GM04503 (cell line): Measurements from ENCODE around the gene FMO5.

Experiments
- DNase-seq: peaks from one replicate; pipeline ENCODE4 v3.0.0-alpha.2; 2012; ENCODE audit warnings: low read depth

Gene FMO5

GRCh38 chr1:147142886-147143285 lies 82.3 kb downstream of the FMO5 start:
- DNase-seq: no peak
